Measurements from ENCODE around the gene LSAMP.
"Not testable (repeated sequence)": the region's sequence is repeated elsewhere in the genome, so short reads cannot be mapped to it uniquely, and the experiment has no call there.

The LSAMP gene

GRCh38 chr3:116216761-116217160, 228.5 kb downstream of the LSAMP start:
- no peak for DNase-seq (ENCODE audit: low spot score)
- TF ChIP-seq CTCF (IDR thresholded peaks at IDR 0.05; ENCODE audit: extremely low read depth, missing control alignments), result no peak

GRCh38 chr3:116211901-116212300, 233.4 kb downstream of the LSAMP start:
- TF ChIP-seq CTCF (IDR thresholded peaks at IDR 0.05; ENCODE audit: extremely low read depth, missing control alignments), result no peak
- no peak for DNase-seq (ENCODE audit: low spot score)

- not testable (repeated sequence) for DNase-seq (ENCODE audit: low spot score)
Observed at GRCh38 chr3:116208830-116209229, 236.5 kb downstream of the LSAMP start.

- no peak for DNase-seq (ENCODE audit: low spot score)
Observed at GRCh38 chr3:116200956-116201690, 244.2 kb downstream of the LSAMP start.

GRCh38 chr3:116199063-116199462, 246.2 kb downstream of the LSAMP start:
- no peak for DNase-seq (ENCODE audit: low spot score)
- TF ChIP-seq CTCF (IDR thresholded peaks at IDR 0.05; ENCODE audit: extremely low read depth, missing control alignments), result no peak

More at GRCh38 chr3:116200956-116201690, 244.2 kb downstream of the LSAMP start:
- no peak for TF ChIP-seq CTCF (IDR thresholded peaks at IDR 0.05; ENCODE audit: extremely low read depth, missing control alignments)

- TF ChIP-seq CTCF (IDR thresholded peaks at IDR 0.05; ENCODE audit: extremely low read depth, missing control alignments), result no peak
Observed at GRCh38 chr3:116198087-116198486, 247.2 kb downstream of the LSAMP start.

GRCh38 chr3:116192464-116192863, 252.8 kb downstream of the LSAMP start:
- no peak for DNase-seq (ENCODE audit: low spot score)
- TF ChIP-seq CTCF (IDR thresholded peaks at IDR 0.05; ENCODE audit: extremely low read depth, missing control alignments), result no peak

More at GRCh38 chr3:116198087-116198486, 247.2 kb downstream of the LSAMP start:
- no peak for DNase-seq (ENCODE audit: low spot score)

- no peak for TF ChIP-seq CTCF (IDR thresholded peaks at IDR 0.05; ENCODE audit: extremely low read depth, missing control alignments)
- no peak for DNase-seq (ENCODE audit: low spot score)
Observed at GRCh38 chr3:116191409-116191808, 253.9 kb downstream of the LSAMP start.

Data from GM20000 (cell line).